ENCODE results near the gene CC2D2A.

GRCh38 chr4:15556511-15557092 is 86.9 kb downstream of the CC2D2A start:
- TF ChIP-seq, protein P1, sequence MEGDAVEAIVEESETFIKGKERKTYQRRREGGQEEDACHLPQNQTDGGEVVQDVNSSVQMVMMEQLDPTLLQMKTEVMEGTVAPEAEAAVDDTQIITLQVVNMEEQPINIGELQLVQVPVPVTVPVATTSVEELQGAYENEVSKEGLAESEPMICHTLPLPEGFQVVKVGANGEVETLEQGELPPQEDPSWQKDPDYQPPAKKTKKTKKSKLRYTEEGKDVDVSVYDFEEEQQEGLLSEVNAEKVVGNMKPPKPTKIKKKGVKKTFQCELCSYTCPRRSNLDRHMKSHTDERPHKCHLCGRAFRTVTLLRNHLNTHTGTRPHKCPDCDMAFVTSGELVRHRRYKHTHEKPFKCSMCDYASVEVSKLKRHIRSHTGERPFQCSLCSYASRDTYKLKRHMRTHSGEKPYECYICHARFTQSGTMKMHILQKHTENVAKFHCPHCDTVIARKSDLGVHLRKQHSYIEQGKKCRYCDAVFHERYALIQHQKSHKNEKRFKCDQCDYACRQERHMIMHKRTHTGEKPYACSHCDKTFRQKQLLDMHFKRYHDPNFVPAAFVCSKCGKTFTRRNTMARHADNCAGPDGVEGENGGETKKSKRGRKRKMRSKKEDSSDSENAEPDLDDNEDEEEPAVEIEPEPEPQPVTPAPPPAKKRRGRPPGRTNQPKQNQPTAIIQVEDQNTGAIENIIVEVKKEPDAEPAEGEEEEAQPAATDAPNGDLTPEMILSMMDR (IDR thresholded peaks at IDR 0.05; ENCODE audit: low read depth, low read length, poor library complexity, severe bottlenecking), result no peak
- TF ChIP-seq EZH2phosphoT487 (IDR thresholded peaks at IDR 0.05; ENCODE audit: borderline replicate concordance, low read length), result no peak

All from DOHH2 (cell line).